ENCODE measurements around the gene MRPL54. TPM values are rescaled to one million over a fixed set of nuclear protein-coding genes. Genes with fewer than 3 reads are reported as not detected.

Gene MRPL54
- total RNA-seq, 2 experiments from 2014 or later: 76.9 to 81.5 TPM

Other genes starting within 250 kb of the MRPL54 start
- 1 to 10 TPM; 1.2 to 2.2 TPM for gene TEKTIP1, start 223.5 kb upstream of the MRPL54 start, total RNA-seq
- 10 to 100 TPM; 73.2 to 76.1 TPM for gene MFSD12, start 205.1 kb upstream of the MRPL54 start, total RNA-seq
- 10 to 100 TPM; 37.1 to 41.6 TPM for gene HMG20B, start 189.7 kb upstream of the MRPL54 start, total RNA-seq
- under 1 TPM; 0.32 to 0.43 TPM for gene GIPC3, start 177.2 kb upstream of the MRPL54 start, total RNA-seq
- gene TBXA2R, start 155.8 kb upstream of the MRPL54 start, total RNA-seq: 1 to 10 TPM; 2.8 to 3.1 TPM
- 10 to 100 TPM; 33.0 to 34.4 TPM for gene CACTIN, start 135.9 kb upstream of the MRPL54 start, total RNA-seq
- 10 to 100 TPM; 12.9 to 14.8 TPM for gene PIP5K1C, start 62.2 kb upstream of the MRPL54 start, total RNA-seq
- gene TJP3, start 54.3 kb upstream of the MRPL54 start, total RNA-seq: under 1 TPM; 0.24 to 0.39 TPM
- 10 to 100 TPM; 21.4 to 21.9 TPM for gene APBA3, start 990 bp upstream of the MRPL54 start, total RNA-seq
- not detected for gene RAX2, start 9.5 kb downstream of the MRPL54 start, total RNA-seq
- gene MATK, start 23.7 kb downstream of the MRPL54 start, total RNA-seq: 10 to 100 TPM; 32.1 to 33.8 TPM
- under 1 TPM; 0.54 to 0.84 TPM for gene ZFR2, start 106.4 kb downstream of the MRPL54 start, total RNA-seq
- not detected for gene ATCAY, start 118.0 kb downstream of the MRPL54 start, total RNA-seq
- gene NMRK2, start 170.4 kb downstream of the MRPL54 start, total RNA-seq: not detected
- 10 to 100 TPM; 31.6 to 32.2 TPM for gene DAPK3, start 208.4 kb downstream of the MRPL54 start, total RNA-seq
- gene EEF2, start 222.8 kb downstream of the MRPL54 start, total RNA-seq: 1,000 to 10,000 TPM; 3,340 to 3,392 TPM
- 10 to 100 TPM; 24.0 to 26.3 TPM for gene PIAS4, start 245.1 kb downstream of the MRPL54 start, total RNA-seq

Data from activated naive CD8-positive, alpha-beta T cell treated with anti-CD3 and anti-CD28 coated beads for 36 hours (primary cell).